Neural progenitor cell (in vitro differentiated cells): ENCODE results near the gene SLC22A23.

Experiments used
- EZH2 ChIP-seq: fragments of 200-600 bp; sonication (generic); IDR thresholded peaks from 2 replicates; pipeline ENCODE4 v1.6.1; 2017; ENCODE audit warnings: antibody characterized with exemption, mild to moderate bottlenecking, moderate library complexity
- EZH2phosphoT487 ChIP-seq: fragments of 200-600 bp; sonication (generic); IDR thresholded peaks from 2 replicates; pipeline ENCODE4 v1.6.1; 2017; ENCODE audit warnings: antibody characterized with exemption
- TF ChIP-seq, protein P1 (sequence below): fragments of 200-600 bp; sonication (generic); IDR thresholded peaks from 2 replicates; pipeline ENCODE4 v1.5.1; 2017; ENCODE audit warnings: antibody characterized with exemption, mild to moderate bottlenecking

DNA sequence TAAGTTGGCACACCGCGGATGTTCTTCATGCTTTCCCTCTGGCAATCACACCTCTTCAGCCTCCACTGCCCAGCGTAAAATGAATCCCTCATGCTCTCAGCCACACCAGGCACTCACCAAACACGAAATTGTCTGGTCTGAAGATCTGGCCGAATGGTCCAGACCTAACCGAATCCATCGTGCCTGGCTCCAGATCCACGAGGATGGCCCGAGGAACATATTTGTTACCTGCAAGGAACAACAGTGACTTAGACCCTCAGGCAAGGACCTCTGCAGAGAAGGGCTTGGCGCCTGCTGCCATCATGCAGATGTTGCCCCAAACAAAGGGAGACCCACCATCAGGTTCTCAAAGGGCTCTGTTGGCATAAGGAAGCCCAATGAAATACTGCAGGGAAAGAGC, 230.8 kb downstream of the SLC22A23 start:
- TF ChIP-seq, protein P1, sequence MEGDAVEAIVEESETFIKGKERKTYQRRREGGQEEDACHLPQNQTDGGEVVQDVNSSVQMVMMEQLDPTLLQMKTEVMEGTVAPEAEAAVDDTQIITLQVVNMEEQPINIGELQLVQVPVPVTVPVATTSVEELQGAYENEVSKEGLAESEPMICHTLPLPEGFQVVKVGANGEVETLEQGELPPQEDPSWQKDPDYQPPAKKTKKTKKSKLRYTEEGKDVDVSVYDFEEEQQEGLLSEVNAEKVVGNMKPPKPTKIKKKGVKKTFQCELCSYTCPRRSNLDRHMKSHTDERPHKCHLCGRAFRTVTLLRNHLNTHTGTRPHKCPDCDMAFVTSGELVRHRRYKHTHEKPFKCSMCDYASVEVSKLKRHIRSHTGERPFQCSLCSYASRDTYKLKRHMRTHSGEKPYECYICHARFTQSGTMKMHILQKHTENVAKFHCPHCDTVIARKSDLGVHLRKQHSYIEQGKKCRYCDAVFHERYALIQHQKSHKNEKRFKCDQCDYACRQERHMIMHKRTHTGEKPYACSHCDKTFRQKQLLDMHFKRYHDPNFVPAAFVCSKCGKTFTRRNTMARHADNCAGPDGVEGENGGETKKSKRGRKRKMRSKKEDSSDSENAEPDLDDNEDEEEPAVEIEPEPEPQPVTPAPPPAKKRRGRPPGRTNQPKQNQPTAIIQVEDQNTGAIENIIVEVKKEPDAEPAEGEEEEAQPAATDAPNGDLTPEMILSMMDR, result no peak
- no peak for TF ChIP-seq EZH2phosphoT487
- no peak for TF ChIP-seq EZH2
